Mucosa of descending colon (tissue), 3 donors: ENCODE data around the gene SMARCB1. TPM values are rescaled to one million over a fixed set of nuclear protein-coding genes. Genes with fewer than 3 reads are reported as not detected.
A peak's percentile ranks its signal among the peaks of the same experiment; 100 is the strongest.

Experiments
- ATAC-seq: fragments of 200-7000 bp; cut with Tn5 transposase; one replicate; pipeline ENCODE4 v1.9.1; 2020; ENCODE audit warnings: mild to moderate bottlenecking, moderate library complexity
- DNase-seq, 3 donors: peaks; one replicate each; pipeline ENCODE4 v3.0.0-alpha.2; 2020
- H3K36me3 ChIP-seq: fragments of 200-600 bp; one replicate; pipeline ENCODE4 v1.8.0; 2021; ENCODE audit warnings: low read depth, mild to moderate bottlenecking
- H3K4me1 ChIP-seq: fragments of 200-600 bp; one replicate; pipeline ENCODE4 v1.8.0; 2021; ENCODE audit warnings: low read depth, mild to moderate bottlenecking
- H3K4me3 ChIP-seq: fragments of 200-600 bp; one replicate; pipeline ENCODE4 v1.8.0; 2021; ENCODE audit warnings: mild to moderate bottlenecking
- H3K9me3 ChIP-seq: fragments of 200-600 bp; one replicate; pipeline ENCODE4 v1.8.0; 2021; ENCODE audit warnings: mild to moderate bottlenecking
- intact Hi-C, 2 donors: fragments of 100-400 bp; cut with DNase I in 1 of 2; cut with micrococcal nuclease in 1 of 2; formaldehyde crosslinking; loops; one replicate each; pipeline versions ENCODE4 v1.11.0 to v1.11.1; 2022; cut with DNase I, micrococcal nuclease
- total RNA-seq, 3 donors: library from RNA; stranded (reverse); fragmentation: NEBNext Ultra II Directional in 2 of 3; extraction: Animal tissue kit (Norgen Biotek cat#: 25700) in 2 of 3; gene quantifications; one replicate each; pipeline versions ENCODE4 v1.2.1 to v1.2.4, GENCODE V29; 2021 to 2023
- TF ChIP-seq, protein P1 (sequence below): fragments of 200-600 bp; IDR thresholded peaks from one replicate; pipeline ENCODE4 v1.8.0; 2022; ENCODE audit warnings: antibody characterized with exemption, mild to moderate bottlenecking
- donor health status: DM: no; HTN: no; CAD: no; lungs with moderate emphysema.
- donor health status: DM: no; HTN: no; CAD: no.
- donor health status: DM: no; HTN: yes; CAD: no.

Gene SMARCB1
- total RNA-seq, 3 donors from 2014 or later: 60.1 to 85.1 (median 69.3) TPM

- peak in 2 of 3 donors; percentile 12 to 20 for DNase-seq
- Histone ChIP-seq H3K4me3 (no peak overlapping the region), H3K4me1 (no peaks in the 10 kb centered on the region), H3K36me3 (no peaks in the 10 kb centered on the region), H3K9me3 (no peaks in the 10 kb centered on the region)
- TF ChIP-seq, protein P1, sequence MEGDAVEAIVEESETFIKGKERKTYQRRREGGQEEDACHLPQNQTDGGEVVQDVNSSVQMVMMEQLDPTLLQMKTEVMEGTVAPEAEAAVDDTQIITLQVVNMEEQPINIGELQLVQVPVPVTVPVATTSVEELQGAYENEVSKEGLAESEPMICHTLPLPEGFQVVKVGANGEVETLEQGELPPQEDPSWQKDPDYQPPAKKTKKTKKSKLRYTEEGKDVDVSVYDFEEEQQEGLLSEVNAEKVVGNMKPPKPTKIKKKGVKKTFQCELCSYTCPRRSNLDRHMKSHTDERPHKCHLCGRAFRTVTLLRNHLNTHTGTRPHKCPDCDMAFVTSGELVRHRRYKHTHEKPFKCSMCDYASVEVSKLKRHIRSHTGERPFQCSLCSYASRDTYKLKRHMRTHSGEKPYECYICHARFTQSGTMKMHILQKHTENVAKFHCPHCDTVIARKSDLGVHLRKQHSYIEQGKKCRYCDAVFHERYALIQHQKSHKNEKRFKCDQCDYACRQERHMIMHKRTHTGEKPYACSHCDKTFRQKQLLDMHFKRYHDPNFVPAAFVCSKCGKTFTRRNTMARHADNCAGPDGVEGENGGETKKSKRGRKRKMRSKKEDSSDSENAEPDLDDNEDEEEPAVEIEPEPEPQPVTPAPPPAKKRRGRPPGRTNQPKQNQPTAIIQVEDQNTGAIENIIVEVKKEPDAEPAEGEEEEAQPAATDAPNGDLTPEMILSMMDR: no peak
- intact Hi-C loops: no loop called here
- no peak for ATAC-seq
Measured at GRCh38 chr22:23827351-23827995, 40.7 kb downstream of the SMARCB1 start.

DNA sequence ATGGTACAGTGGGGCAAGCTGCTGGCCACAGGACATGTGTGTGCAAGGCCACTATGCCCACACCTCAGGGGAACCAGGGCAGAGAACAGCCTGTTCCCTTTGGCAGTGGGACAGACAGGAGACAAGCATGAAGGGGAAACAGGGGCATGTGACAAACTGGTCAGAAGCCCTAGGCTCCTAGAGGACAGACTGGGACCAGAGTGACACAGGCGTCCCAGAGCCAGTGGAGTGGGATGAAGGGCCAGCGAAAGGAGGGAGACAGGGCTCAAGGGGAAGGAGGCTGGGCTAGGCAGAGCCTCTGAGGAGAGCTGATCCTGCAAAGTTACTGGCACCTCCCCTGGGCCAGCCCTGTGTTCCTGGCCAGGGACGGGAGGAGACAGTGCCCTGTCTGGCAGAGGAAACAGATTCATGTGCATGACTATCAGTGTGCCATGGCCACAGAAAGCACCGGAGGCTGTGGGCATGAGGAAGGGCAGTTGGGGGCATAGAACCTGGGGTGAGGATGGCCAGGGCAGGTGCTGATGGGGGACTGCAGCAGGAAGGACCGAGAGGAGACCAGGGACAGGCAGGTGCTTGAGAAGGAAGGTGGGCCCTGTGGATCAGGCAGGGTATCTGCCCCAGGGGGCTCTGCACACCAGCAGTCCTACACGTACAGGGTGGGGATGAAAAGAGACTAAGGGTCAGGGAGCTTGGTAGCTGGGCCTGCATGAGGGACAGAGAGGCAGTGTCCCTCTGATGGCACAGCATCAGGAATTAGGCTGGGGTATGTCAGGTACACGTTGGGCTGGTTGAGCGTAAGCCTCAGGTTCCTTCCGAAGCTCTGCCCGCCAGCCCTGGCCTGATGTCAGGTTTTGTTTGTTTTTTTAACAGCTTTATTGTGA, 42.3 kb downstream of the SMARCB1 start:
- Histone ChIP-seq H3K4me3 (no peak overlapping the region), H3K36me3 (peaks cover 3% of the 10 kb centered on the region), H3K4me1 (no peaks in the 10 kb centered on the region), H3K9me3 (no peaks in the 10 kb centered on the region)
- DNase-seq: peak in 2 of 3 donors; percentile 13 to 24
- TF ChIP-seq, protein P1: no peak
- no peak for ATAC-seq
- intact Hi-C loops: no loop called here

DNA sequence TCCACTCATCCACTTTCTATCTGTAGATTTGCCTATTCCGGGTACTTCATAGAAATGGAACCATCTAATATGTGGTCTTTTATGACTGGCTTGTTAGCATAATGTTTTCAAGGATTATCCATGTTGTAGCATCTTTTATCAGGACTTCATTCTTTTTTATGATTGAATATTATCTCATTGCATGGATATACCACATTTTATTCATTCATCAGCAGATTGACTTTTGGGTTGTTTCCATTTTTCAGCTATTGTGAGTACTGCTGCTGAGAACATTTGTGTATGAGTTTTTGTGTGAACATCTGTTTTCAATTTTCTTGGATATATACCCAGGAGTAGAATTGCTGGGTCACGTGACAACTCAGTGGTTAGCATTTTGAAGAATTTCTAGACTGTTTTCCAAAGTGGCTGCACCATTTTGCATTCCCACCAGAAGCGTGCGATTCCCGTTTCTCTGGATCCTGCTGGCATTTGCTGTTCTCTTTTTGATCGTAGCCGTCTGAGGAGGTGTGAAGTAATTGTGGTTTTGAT, 43.1 kb downstream of the SMARCB1 start:
- H3K4me3 ChIP-seq: no peak overlapping the region
- no peak for ATAC-seq
- H3K36me3 ChIP-seq: peaks cover 3% of the 10 kb centered on the region
- H3K4me1 ChIP-seq: no peaks in the 10 kb centered on the region
- no peaks in the 10 kb centered on the region for H3K9me3 ChIP-seq
- TF ChIP-seq, protein P1: no peak
- no peak for DNase-seq
- intact Hi-C loops: no loop called here

DNA sequence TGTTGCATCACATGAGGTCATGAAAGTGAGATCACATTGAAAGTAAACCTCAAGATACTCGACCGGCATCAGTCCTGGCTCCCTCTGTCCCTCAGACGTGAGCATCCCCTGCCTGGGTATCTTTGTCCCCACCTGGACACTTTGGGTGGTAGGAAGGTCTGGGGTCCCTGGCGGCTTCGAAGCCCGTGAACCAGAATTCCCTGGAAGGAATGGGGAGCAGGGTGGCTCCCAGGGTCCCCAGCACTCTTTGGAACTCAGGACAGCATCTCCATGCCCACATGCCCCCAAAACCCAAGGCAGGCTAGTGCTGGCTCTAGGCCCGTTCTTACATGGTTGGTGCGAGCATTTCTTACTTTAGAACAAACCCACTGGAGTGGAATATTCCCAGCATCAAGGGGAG, 44.5 kb downstream of the SMARCB1 start:
- Histone ChIP-seq H3K4me3 (no peak overlapping the region), H3K9me3 (no peaks in the 10 kb centered on the region), H3K36me3 (peaks cover 3% of the 10 kb centered on the region), H3K4me1 (no peaks in the 10 kb centered on the region)
- TF ChIP-seq, protein P1: no peak
- intact Hi-C loops: no loop called here
- DNase-seq: peak in 2 of 3 donors; percentile 3 to 19
- no peak for ATAC-seq

DNA sequence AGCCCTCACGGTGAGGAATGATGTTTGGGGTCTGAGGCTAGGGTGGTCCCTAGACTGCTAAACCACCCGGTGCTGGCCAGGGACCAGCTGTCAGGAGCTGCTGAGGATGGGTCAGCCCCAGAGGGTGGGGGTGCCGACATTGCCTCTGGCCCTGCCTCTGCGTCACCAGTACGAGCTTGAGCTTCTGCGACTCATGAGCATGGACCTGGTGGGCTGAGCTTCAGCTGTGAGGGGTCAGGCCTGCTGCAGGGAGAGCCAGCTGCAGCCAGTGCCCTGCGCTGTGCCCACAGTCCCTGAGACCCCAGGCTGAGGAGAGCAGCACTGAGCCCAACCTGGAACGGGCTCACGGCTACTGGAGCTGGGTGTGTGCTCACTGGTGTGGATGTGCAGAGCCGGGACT, 45.0 kb downstream of the SMARCB1 start:
- Histone ChIP-seq H3K9me3 (no peaks in the 10 kb centered on the region), H3K4me3 (no peak overlapping the region), H3K4me1 (no peaks in the 10 kb centered on the region), H3K36me3 (peaks cover 3% of the 10 kb centered on the region)
- peak in 2 of 3 donors; percentile 8 to 32 for DNase-seq
- TF ChIP-seq, protein P1: no peak
- intact Hi-C loops: no loop called here
- ATAC-seq: no peak
